T follicular helper cell (primary cell): ENCODE data around the gene KBTBD6.
"Not testable (repeated sequence)": the region's sequence is repeated elsewhere in the genome, so short reads cannot be mapped to it uniquely, and the experiment has no call there.

Source experiments
- DNase-seq: peaks from one replicate; pipeline ENCODE4 v3.0.0-alpha.2; 2020; ENCODE audit warnings: low read depth

Gene KBTBD6

GRCh38 chr13:41133951-41134350 lies 1.3 kb upstream of the KBTBD6 start:
- no peak for DNase-seq

GRCh38 chr13:41131660-41132511 lies 716 bp downstream of the KBTBD6 start:
- not testable (repeated sequence) for DNase-seq

- not testable (repeated sequence) for DNase-seq
Observed at GRCh38 chr13:41131189-41131588, 1.4 kb downstream of the KBTBD6 start.

- no peak for DNase-seq
Observed at GRCh38 chr13:41130356-41130755, 2.2 kb downstream of the KBTBD6 start.

- DNase-seq: no peak
Observed at GRCh38 chr13:41127701-41128100, 4.9 kb downstream of the KBTBD6 start.

- no peak for DNase-seq
Observed at GRCh38 chr13:41122838-41123237, 9.8 kb downstream of the KBTBD6 start.

GRCh38 chr13:41117869-41118268 lies 14.7 kb downstream of the KBTBD6 start:
- no peak for DNase-seq

GRCh38 chr13:41111454-41111853 lies 21.1 kb downstream of the KBTBD6 start:
- DNase-seq: no peak

- no peak for DNase-seq
Observed at GRCh38 chr13:41107584-41108014, 25.0 kb downstream of the KBTBD6 start.

- no peak for DNase-seq
Observed at GRCh38 chr13:41107104-41107571, 25.5 kb downstream of the KBTBD6 start.

GRCh38 chr13:41099986-41100385 lies 32.6 kb downstream of the KBTBD6 start:
- no peak for DNase-seq

GRCh38 chr13:41098761-41099160 lies 33.8 kb downstream of the KBTBD6 start:
- no peak for DNase-seq

- not testable (repeated sequence) for DNase-seq
Observed at GRCh38 chr13:41095681-41096080, 36.9 kb downstream of the KBTBD6 start.

- DNase-seq: no peak
Observed at GRCh38 chr13:41085961-41086585, 46.5 kb downstream of the KBTBD6 start.

- DNase-seq: no peak
Observed at GRCh38 chr13:41079725-41080124, 52.9 kb downstream of the KBTBD6 start.
